ENCODE results near the gene TTF2.

Gene TTF2

GRCh38 chr1:117110774-117111173 is 50.6 kb downstream of the TTF2 start:
- peak overlapping the region; percentile 61 for H3K27ac ChIP-seq
- peak; percentile 72 for DNase-seq (ENCODE audit: low spot score)
- TF ChIP-seq CTCF (conservative IDR thresholded peaks at IDR 0.05; ENCODE audit: low read depth) = no peak
- ChIA-PET POLR2A (ENCODE audit: low non-redundant PET) (interaction anchor here (0.6 to 0.7 kb wide), 2 partner anchors 37 to 818 kb away, joined by 4 to 5 read pairs; partner anchors contain the start of gene GDAP2), CTCF (interaction anchor here (0.6 kb wide), 2 partner anchors 11 to 12 kb away, joined by 3 read pairs; no protein-coding TSS in a partner anchor)

- ChIA-PET POLR2A (ENCODE audit: low non-redundant PET) (no interaction called here), CTCF (no interaction called here)
- no peak for TF ChIP-seq CTCF (conservative IDR thresholded peaks at IDR 0.05; ENCODE audit: low read depth)
- DNase-seq (ENCODE audit: low spot score) = no peak
- H3K27ac ChIP-seq = no peak overlapping the region
These were observed 52.1 kb downstream of the TTF2 start for GRCh38 chr1:117112047-117112717.

GRCh38 chr1:117113199-117113598 is 53.1 kb downstream of the TTF2 start:
- no peak overlapping the region for H3K27ac ChIP-seq
- ChIA-PET POLR2A (ENCODE audit: low non-redundant PET) (no interaction called here), CTCF (interaction anchor here (0.7 kb wide), 1 partner anchor 157 kb away, joined by 3 read pairs; no protein-coding TSS in a partner anchor)
- DNase-seq (ENCODE audit: low spot score) = no peak
- TF ChIP-seq CTCF (conservative IDR thresholded peaks at IDR 0.05; ENCODE audit: low read depth) = no peak

- POLR2A ChIA-PET (ENCODE audit: low non-redundant PET) = no interaction called here
- no peak for TF ChIP-seq CTCF (conservative IDR thresholded peaks at IDR 0.05; ENCODE audit: low read depth)
- H3K27ac ChIP-seq = no peak overlapping the region
- CTCF ChIA-PET = no interaction called here
- no peak for DNase-seq (ENCODE audit: low spot score)
These were observed 54.8 kb downstream of the TTF2 start for GRCh38 chr1:117114877-117115276.

GRCh38 chr1:117116090-117116783 is 56.1 kb downstream of the TTF2 start:
- TF ChIP-seq CTCF (conservative IDR thresholded peaks at IDR 0.05; ENCODE audit: low read depth) = no peak
- CTCF ChIA-PET = no interaction called here
- H3K27ac ChIP-seq = no peak overlapping the region
- DNase-seq (ENCODE audit: low spot score) = no peak
- POLR2A ChIA-PET (ENCODE audit: low non-redundant PET) = interaction anchor here (0.7 kb wide), 1 partner anchor 438 kb away, joined by 5 read pairs; no protein-coding TSS in a partner anchor

- ChIA-PET POLR2A (ENCODE audit: low non-redundant PET) (no interaction called here), CTCF (no interaction called here)
- no peak overlapping the region for H3K27ac ChIP-seq
- no peak for TF ChIP-seq CTCF (conservative IDR thresholded peaks at IDR 0.05; ENCODE audit: low read depth)
- DNase-seq (ENCODE audit: low spot score) = no peak
These were observed 56.6 kb downstream of the TTF2 start for GRCh38 chr1:117116784-117117130.

Data from RWPE1 (cell line).